ENCODE results near the gene RAD51B. TPM values are rescaled to one million over a fixed set of nuclear protein-coding genes. Genes with fewer than 3 reads are reported as not detected.
A peak's percentile ranks its signal among the peaks of the same experiment; 100 is the strongest.

The RAD51B gene
- total RNA-seq, 4 donors from 2014 or later = 12.6 to 26.4 (median 16.7) TPM

DNA sequence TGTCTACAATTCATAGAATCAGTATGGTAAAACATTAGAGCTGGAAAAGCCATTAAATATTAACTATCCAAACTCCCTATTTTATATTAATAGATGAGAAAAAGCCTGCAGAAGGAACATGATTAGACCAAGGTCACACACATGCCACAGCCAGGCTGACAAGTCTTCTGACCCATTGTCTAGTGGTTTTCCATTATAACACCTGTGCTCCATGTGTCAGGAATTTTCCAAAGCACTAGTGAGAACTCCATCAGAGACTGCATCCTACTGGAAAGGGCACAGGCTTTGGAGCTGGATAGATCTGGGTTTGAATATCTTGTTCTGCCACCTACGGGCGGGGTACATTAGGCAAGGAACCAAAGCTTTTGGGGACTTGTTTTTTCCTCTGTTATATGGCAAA is 325.5 kb downstream of the RAD51B start:
- H3K36me3 ChIP-seq = no peaks in the 10 kb centered on the region
- no peak for TF ChIP-seq POLR2A (IDR thresholded peaks at IDR 0.05)
- no peak for TF ChIP-seq EP300 (IDR thresholded peaks at IDR 0.05)
- TF ChIP-seq, protein P1, sequence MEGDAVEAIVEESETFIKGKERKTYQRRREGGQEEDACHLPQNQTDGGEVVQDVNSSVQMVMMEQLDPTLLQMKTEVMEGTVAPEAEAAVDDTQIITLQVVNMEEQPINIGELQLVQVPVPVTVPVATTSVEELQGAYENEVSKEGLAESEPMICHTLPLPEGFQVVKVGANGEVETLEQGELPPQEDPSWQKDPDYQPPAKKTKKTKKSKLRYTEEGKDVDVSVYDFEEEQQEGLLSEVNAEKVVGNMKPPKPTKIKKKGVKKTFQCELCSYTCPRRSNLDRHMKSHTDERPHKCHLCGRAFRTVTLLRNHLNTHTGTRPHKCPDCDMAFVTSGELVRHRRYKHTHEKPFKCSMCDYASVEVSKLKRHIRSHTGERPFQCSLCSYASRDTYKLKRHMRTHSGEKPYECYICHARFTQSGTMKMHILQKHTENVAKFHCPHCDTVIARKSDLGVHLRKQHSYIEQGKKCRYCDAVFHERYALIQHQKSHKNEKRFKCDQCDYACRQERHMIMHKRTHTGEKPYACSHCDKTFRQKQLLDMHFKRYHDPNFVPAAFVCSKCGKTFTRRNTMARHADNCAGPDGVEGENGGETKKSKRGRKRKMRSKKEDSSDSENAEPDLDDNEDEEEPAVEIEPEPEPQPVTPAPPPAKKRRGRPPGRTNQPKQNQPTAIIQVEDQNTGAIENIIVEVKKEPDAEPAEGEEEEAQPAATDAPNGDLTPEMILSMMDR (IDR thresholded peaks at IDR 0.05) = no peak
- H3K4me3 ChIP-seq = no peak overlapping the region
- DNase-seq (ENCODE audit: low spot score in 2 of 2) = no peak
- peaks cover 0 to 6% (median 0%) of the 10 kb centered on the region in 4 donors for H3K9me3 ChIP-seq
- no peaks in the 10 kb centered on the region for H3K27me3 ChIP-seq
- H3K27ac ChIP-seq = peak overlapping the region in 3 of 4 donors; percentile 62 to 89 (median 86)
- H3K4me1 ChIP-seq = peaks cover 0 to 67% (median 28%) of the 10 kb centered on the region in 4 donors
- 98% methylated on average over 2 of the region's 2 CpGs for WGBS, 2 donors

DNA sequence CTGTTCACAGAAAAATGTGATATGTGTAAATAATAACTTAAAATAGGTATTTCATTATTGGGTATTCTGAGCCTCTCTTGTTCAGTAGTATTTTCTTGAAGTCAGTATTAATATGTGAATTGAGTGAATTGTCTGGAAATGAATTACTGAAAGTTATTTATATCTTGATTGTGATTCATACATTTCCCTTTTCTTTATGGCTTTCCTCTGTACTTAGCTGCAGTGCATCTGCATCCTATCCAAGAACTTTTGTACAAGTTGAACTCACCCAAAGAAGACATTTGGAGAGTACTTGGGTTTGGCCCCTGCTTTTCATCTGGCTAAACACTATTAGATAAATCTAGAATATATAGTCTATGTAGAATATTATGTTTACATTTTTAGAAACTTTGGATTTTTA is 326.0 kb downstream of the RAD51B start:
- Histone ChIP-seq H3K4me3 (no peak overlapping the region), H3K4me1 (peaks cover 0 to 62% (median 23%) of the 10 kb centered on the region in 4 donors), H3K36me3 (no peaks in the 10 kb centered on the region), H3K27me3 (no peaks in the 10 kb centered on the region), H3K9me3 (peaks cover 0 to 10% (median 0%) of the 10 kb centered on the region in 4 donors), H3K27ac (peak overlapping the region in 2 of 4 donors; percentile 86 to 89)
- no peak for DNase-seq (ENCODE audit: low spot score in 2 of 2)
- TF ChIP-seq, protein P1 (IDR thresholded peaks at IDR 0.05) = no peak
- TF ChIP-seq POLR2A (IDR thresholded peaks at IDR 0.05) (no peak), EP300 (IDR thresholded peaks at IDR 0.05) (no peak)

DNA sequence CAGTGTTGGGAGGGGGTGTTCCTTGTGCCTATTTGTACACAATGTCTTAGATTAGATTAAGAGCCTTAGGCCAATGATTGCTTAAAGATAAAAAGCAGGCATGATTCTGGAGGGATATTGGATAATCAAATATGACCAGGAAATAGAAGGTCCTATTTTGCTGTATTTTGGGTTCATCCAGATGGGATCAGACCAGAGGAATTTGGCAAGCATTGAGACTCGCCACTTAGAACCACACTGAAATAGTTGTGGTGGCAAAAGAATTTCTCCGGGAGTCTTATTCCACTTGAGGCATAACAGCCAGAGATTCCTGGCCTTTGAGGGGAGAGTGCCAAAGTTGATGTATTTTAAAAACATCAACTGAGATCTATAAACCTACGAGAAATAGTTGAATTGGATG is 327.2 kb downstream of the RAD51B start:
- no peak for TF ChIP-seq POLR2A (IDR thresholded peaks at IDR 0.05)
- peak in 1 of 2 donors; percentile 46 for TF ChIP-seq EP300 (IDR thresholded peaks at IDR 0.05)
- TF ChIP-seq, protein P1 (IDR thresholded peaks at IDR 0.05) = no peak
- DNase-seq (ENCODE audit: low spot score in 2 of 2) = peak in 1 of 2 donors; percentile 45
- H3K36me3 ChIP-seq = no peaks in the 10 kb centered on the region
- H3K4me1 ChIP-seq = peaks cover 0 to 49% (median 20%) of the 10 kb centered on the region in 4 donors
- no peak overlapping the region for H3K4me3 ChIP-seq
- no peaks in the 10 kb centered on the region for H3K27me3 ChIP-seq
- H3K9me3 ChIP-seq = peaks cover 0 to 17% (median 2%) of the 10 kb centered on the region in 4 donors
- peak overlapping the region in 3 of 4 donors; percentile 46 to 89 (median 86) for H3K27ac ChIP-seq
- 23 to 37% methylated on average over 3 of the region's 3 CpGs for WGBS, 2 donors

DNA sequence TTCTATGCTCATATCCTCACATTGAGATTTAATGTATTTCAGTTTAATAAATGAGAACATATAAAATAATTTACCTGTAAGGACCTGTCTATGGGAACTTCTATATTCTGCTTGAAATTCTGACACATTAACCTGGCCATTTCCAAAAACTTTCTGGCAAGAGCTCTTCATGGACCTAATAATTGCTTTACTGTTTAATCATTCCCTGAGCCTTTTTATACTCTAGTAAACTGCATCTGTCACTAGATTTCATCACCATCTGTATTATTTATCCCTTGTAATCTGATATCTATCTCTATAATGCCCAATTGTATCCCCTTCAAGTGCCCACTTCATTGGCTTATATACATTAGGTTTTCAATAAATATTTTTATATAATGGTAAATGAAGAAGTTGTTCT is 327.7 kb downstream of the RAD51B start:
- Histone ChIP-seq H3K27me3 (no peaks in the 10 kb centered on the region), H3K27ac (peak overlapping the region in 3 of 4 donors; percentile 46 to 89 (median 86)), H3K36me3 (no peaks in the 10 kb centered on the region), H3K4me1 (peaks cover 0 to 47% (median 20%) of the 10 kb centered on the region in 4 donors), H3K4me3 (no peak overlapping the region), H3K9me3 (peaks cover 0 to 17% (median 2%) of the 10 kb centered on the region in 4 donors)
- DNase-seq (ENCODE audit: low spot score in 2 of 2) = no peak
- TF ChIP-seq EP300 (IDR thresholded peaks at IDR 0.05) (no peak), POLR2A (IDR thresholded peaks at IDR 0.05) (no peak)

DNA sequence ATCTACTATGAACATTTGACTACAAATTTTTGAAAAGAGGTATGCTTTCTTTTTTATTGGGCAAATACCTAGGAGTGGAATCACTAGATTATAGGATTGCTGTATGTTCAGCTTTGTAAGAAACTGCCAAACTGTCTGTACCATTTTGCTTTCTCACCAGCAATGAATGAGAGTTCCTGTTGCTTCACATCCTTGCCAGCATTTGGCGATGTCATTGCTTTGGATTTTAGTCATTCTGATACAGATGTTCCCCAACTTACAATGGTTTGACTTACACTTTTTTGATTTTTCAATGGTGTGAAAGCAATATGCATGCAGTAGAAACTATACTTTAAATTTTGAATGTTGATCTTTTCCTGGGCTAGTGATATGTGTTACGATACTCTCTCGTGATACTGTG is 328.7 kb downstream of the RAD51B start:
- TF ChIP-seq EP300 (IDR thresholded peaks at IDR 0.05) (no peak), POLR2A (IDR thresholded peaks at IDR 0.05) (no peak)
- TF ChIP-seq, protein P1 (IDR thresholded peaks at IDR 0.05) = no peak
- Histone ChIP-seq H3K36me3 (no peaks in the 10 kb centered on the region), H3K9me3 (peaks cover 0 to 17% (median 2%) of the 10 kb centered on the region in 4 donors), H3K4me3 (no peak overlapping the region), H3K27ac (no peak overlapping the region), H3K4me1 (peaks cover 0 to 37% (median 18%) of the 10 kb centered on the region in 4 donors), H3K27me3 (no peaks in the 10 kb centered on the region)
- DNase-seq (ENCODE audit: low spot score in 2 of 2) = no peak
- 98 to 100% methylated on average over 3 of the region's 3 CpGs for WGBS, 2 donors

DNA sequence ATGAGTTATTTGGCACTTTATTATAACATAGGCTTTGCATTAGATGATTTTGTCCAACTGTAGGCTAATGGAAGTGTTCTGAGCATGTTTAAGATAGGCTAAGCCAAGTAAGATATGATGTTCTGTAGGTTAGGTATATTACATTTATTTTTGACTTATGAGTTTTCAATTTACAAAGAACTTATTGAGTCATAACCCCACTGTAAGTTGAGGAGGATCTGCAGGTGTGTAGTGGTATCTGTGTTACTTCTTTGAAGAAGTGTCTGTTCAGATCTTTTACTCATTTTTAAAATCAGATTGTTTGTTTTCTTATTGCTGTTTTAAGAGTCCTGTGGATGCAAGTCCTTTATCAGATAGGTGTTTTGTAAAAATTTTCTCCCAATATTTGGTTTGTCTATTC is 329.2 kb downstream of the RAD51B start:
- no peaks in the 10 kb centered on the region for H3K36me3 ChIP-seq
- H3K4me3 ChIP-seq = no peak overlapping the region
- H3K27ac ChIP-seq = no peak overlapping the region
- peaks cover 0 to 17% (median 2%) of the 10 kb centered on the region in 4 donors for H3K9me3 ChIP-seq
- DNase-seq (ENCODE audit: low spot score in 2 of 2) = no peak
- peaks cover 0 to 32% (median 14%) of the 10 kb centered on the region in 4 donors for H3K4me1 ChIP-seq
- TF ChIP-seq POLR2A (IDR thresholded peaks at IDR 0.05) = no peak
- no peak for TF ChIP-seq EP300 (IDR thresholded peaks at IDR 0.05)
- TF ChIP-seq, protein P1 (IDR thresholded peaks at IDR 0.05) = no peak
- H3K27me3 ChIP-seq = no peaks in the 10 kb centered on the region

All from tibial nerve (tissue), 4 donors.